Measurements from ENCODE around the gene TRH. TPM values are rescaled to one million over a fixed set of nuclear protein-coding genes. Genes with fewer than 3 reads are reported as not detected.

Gene TRH
- total and polyA plus RNA-seq, 12 donors = 0.01 to 0.28 TPM; not detected in 10

- peaks cover 9 to 42% (median 35%) of the 10 kb centered on the region in 7 donors for H3K27me3 ChIP-seq
- WGBS, 2 donors = 60 to 64% methylated on average over 8 of the region's 8 CpGs
- H3K27ac ChIP-seq = no peak overlapping the region
- H3K4me3 ChIP-seq = no peak overlapping the region
- H3K36me3 ChIP-seq = no peaks in the 10 kb centered on the region
- no peaks in the 10 kb centered on the region for H3K9me3 ChIP-seq
- TF ChIP-seq CTCF (IDR thresholded peaks at IDR 0.05) = no peak
- DNase-seq (no peak), ATAC-seq (no peak)
- peaks cover 4 to 18% (median 15%) of the 10 kb centered on the region in 9 donors for H3K4me1 ChIP-seq
- intact Hi-C loops (cut with DNase I) = no loop called here
Measured at GRCh38 chr3:129971351-129972052, 3.0 kb upstream of the TRH start.

- Histone ChIP-seq H3K4me3 (no peak overlapping the region), H3K27ac (no peak overlapping the region), H3K36me3 (no peaks in the 10 kb centered on the region), H3K27me3 (peaks cover 9 to 50% (median 41%) of the 10 kb centered on the region in 7 donors), H3K9me3 (no peaks in the 10 kb centered on the region), H3K4me1 (peaks cover 4 to 18% (median 15%) of the 10 kb centered on the region in 9 donors)
- TF ChIP-seq CTCF (IDR thresholded peaks at IDR 0.05) = no peak
- no peak for ATAC-seq
- DNase-seq = no peak
- intact Hi-C loops (cut with DNase I) = no loop called here
- whole genome bisulfite sequencing, 2 donors = 95 to 96% methylated on average over 2 of the region's 2 CpGs
Measured at GRCh38 chr3:129972301-129972700, 2.2 kb upstream of the TRH start.

- H3K9me3 ChIP-seq = no peaks in the 10 kb centered on the region
- H3K4me1 ChIP-seq = peaks cover 4 to 18% (median 15%) of the 10 kb centered on the region in 9 donors
- no peak overlapping the region for H3K27ac ChIP-seq
- TF ChIP-seq CTCF (IDR thresholded peaks at IDR 0.05) = no peak
- ATAC-seq = no peak
- H3K4me3 ChIP-seq = peak overlapping the region in 8 of 10 donors; percentile 14 to 35 (median 28)
- 33 to 36% methylated on average over 38 to 39 of the region's 39 CpGs for WGBS, 2 donors
- intact Hi-C loops (cut with DNase I) = no loop called here
- H3K36me3 ChIP-seq = no peaks in the 10 kb centered on the region
- DNase-seq = no peak
- peaks cover 9 to 59% (median 55%) of the 10 kb centered on the region in 7 donors for H3K27me3 ChIP-seq
Measured at GRCh38 chr3:129973853-129974563, 512 bp upstream of the TRH start.

- no peaks in the 10 kb centered on the region for H3K9me3 ChIP-seq
- ATAC-seq = peak in 5 of 8 donors; percentile 13 to 51 (median 30)
- 3% methylated on average over 71 of the region's 71 CpGs for WGBS, 2 donors
- H3K4me3 ChIP-seq = peak overlapping the region in 8 of 10 donors; percentile 14 to 35 (median 28)
- H3K4me1 ChIP-seq = peaks cover 4 to 18% (median 15%) of the 10 kb centered on the region in 9 donors
- intact Hi-C loops (cut with DNase I) = no loop called here
- H3K27me3 ChIP-seq = peaks cover 9 to 67% (median 62%) of the 10 kb centered on the region in 7 donors
- peak in 1 of 2 donors; percentile 35 for DNase-seq
- no peak overlapping the region for H3K27ac ChIP-seq
- no peak for TF ChIP-seq CTCF (IDR thresholded peaks at IDR 0.05)
- no peaks in the 10 kb centered on the region for H3K36me3 ChIP-seq
Measured at GRCh38 chr3:129974833-129975704, 549 bp downstream of the TRH start.
